Measurements from ENCODE around the gene FOXP1.

FOXP1 gene

GRCh38 chr3:71045917-71046282 is 537.6 kb downstream of the FOXP1 start:
- Histone ChIP-seq H3K27ac (ENCODE audit: insufficient read depth, low read depth, low read length, poor library complexity, severe bottlenecking) (no peak overlapping the region), H3K4me3 (ENCODE audit: insufficient read depth, low read depth, low read length) (no peak overlapping the region), H3K27me3 (ENCODE audit: control insufficient read depth, insufficient read depth, low read length, poor library complexity, severe bottlenecking) (no peaks in the 10 kb centered on the region), H3K4me1 (ENCODE audit: control insufficient read depth, insufficient read depth, low read length) (peaks cover 40% of the 10 kb centered on the region), H3K9me3 (ENCODE audit: control insufficient read depth, low read length) (no peaks in the 10 kb centered on the region), H3K36me3 (ENCODE audit: control insufficient read depth, insufficient read depth, low read length) (peaks cover 5% of the 10 kb centered on the region)
- WGBS, 2 experiments = 81 to 83% methylated on average over 1 of the region's 1 CpG

- WGBS, 2 experiments = 86 to 87% methylated on average over 4 to 5 of the region's 5 CpGs
- no peaks in the 10 kb centered on the region for H3K27me3 ChIP-seq (ENCODE audit: control insufficient read depth, insufficient read depth, low read length, poor library complexity, severe bottlenecking)
- H3K27ac ChIP-seq (ENCODE audit: insufficient read depth, low read depth, low read length, poor library complexity, severe bottlenecking) = no peak overlapping the region
- H3K4me3 ChIP-seq (ENCODE audit: insufficient read depth, low read depth, low read length) = no peak overlapping the region
- H3K4me1 ChIP-seq (ENCODE audit: control insufficient read depth, insufficient read depth, low read length) = peaks cover 34% of the 10 kb centered on the region
- H3K9me3 ChIP-seq (ENCODE audit: control insufficient read depth, low read length) = no peaks in the 10 kb centered on the region
- peaks cover 5% of the 10 kb centered on the region for H3K36me3 ChIP-seq (ENCODE audit: control insufficient read depth, insufficient read depth, low read length)
Observed at GRCh38 chr3:71045212-71045916, 538.2 kb downstream of the FOXP1 start.

- peaks cover 13% of the 10 kb centered on the region for H3K4me1 ChIP-seq (ENCODE audit: control insufficient read depth, insufficient read depth, low read length)
- H3K27ac ChIP-seq (ENCODE audit: insufficient read depth, low read depth, low read length, poor library complexity, severe bottlenecking) = no peak overlapping the region
- peaks cover 10% of the 10 kb centered on the region for H3K36me3 ChIP-seq (ENCODE audit: control insufficient read depth, insufficient read depth, low read length)
- no peak overlapping the region for H3K4me3 ChIP-seq (ENCODE audit: insufficient read depth, low read depth, low read length)
- no peaks in the 10 kb centered on the region for H3K9me3 ChIP-seq (ENCODE audit: control insufficient read depth, low read length)
- WGBS, 2 experiments = 83 to 92% methylated on average over 5 to 7 of the region's 9 CpGs
- no peaks in the 10 kb centered on the region for H3K27me3 ChIP-seq (ENCODE audit: control insufficient read depth, insufficient read depth, low read length, poor library complexity, severe bottlenecking)
Observed at GRCh38 chr3:71042759-71043158, 540.8 kb downstream of the FOXP1 start.

DNA sequence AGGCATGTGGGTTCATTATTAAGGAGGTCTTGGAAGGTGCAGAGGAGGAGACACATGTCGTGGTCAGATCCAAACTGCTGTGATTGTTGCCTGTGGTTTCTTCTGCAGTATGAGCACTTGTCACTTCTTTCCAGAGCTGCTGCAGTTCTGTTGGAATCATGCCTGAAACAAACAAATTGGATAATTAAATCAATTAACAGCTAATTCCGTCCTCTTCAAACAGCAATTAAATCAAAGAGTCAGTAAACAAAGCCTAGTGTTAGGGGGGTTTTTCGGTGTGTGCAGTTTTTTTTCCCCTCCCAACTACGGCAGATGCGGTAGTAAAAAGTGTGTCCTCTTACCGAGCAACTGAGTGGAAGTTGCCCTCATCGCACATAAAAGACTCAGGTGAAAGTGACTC is 542.2 kb downstream of the FOXP1 start:
- Histone ChIP-seq H3K36me3 (ENCODE audit: control insufficient read depth, insufficient read depth, low read length) (peaks cover 10% of the 10 kb centered on the region), H3K27ac (ENCODE audit: insufficient read depth, low read depth, low read length, poor library complexity, severe bottlenecking) (no peak overlapping the region), H3K9me3 (ENCODE audit: control insufficient read depth, low read length) (no peaks in the 10 kb centered on the region), H3K27me3 (ENCODE audit: control insufficient read depth, insufficient read depth, low read length, poor library complexity, severe bottlenecking) (no peaks in the 10 kb centered on the region), H3K4me3 (ENCODE audit: insufficient read depth, low read depth, low read length) (no peak overlapping the region), H3K4me1 (ENCODE audit: control insufficient read depth, insufficient read depth, low read length) (peaks cover under 1% of the 10 kb centered on the region)
- WGBS, 2 experiments = 91% methylated on average over 6 to 7 of the region's 7 CpGs

- no peaks in the 10 kb centered on the region for H3K27me3 ChIP-seq (ENCODE audit: control insufficient read depth, insufficient read depth, low read length, poor library complexity, severe bottlenecking)
- H3K4me3 ChIP-seq (ENCODE audit: insufficient read depth, low read depth, low read length) = no peak overlapping the region
- no peaks in the 10 kb centered on the region for H3K9me3 ChIP-seq (ENCODE audit: control insufficient read depth, low read length)
- WGBS, 2 experiments = 94 to 97% methylated on average over 6 of the region's 6 CpGs
- no peak overlapping the region for H3K27ac ChIP-seq (ENCODE audit: insufficient read depth, low read depth, low read length, poor library complexity, severe bottlenecking)
- peaks cover 5% of the 10 kb centered on the region for H3K36me3 ChIP-seq (ENCODE audit: control insufficient read depth, insufficient read depth, low read length)
- no peaks in the 10 kb centered on the region for H3K4me1 ChIP-seq (ENCODE audit: control insufficient read depth, insufficient read depth, low read length)
Observed at GRCh38 chr3:71039332-71039731, 544.2 kb downstream of the FOXP1 start.

GRCh38 chr3:71037775-71038174 is 545.8 kb downstream of the FOXP1 start:
- Histone ChIP-seq H3K27me3 (ENCODE audit: control insufficient read depth, insufficient read depth, low read length, poor library complexity, severe bottlenecking) (no peaks in the 10 kb centered on the region), H3K27ac (ENCODE audit: insufficient read depth, low read depth, low read length, poor library complexity, severe bottlenecking) (no peak overlapping the region), H3K4me1 (ENCODE audit: control insufficient read depth, insufficient read depth, low read length) (no peaks in the 10 kb centered on the region), H3K36me3 (ENCODE audit: control insufficient read depth, insufficient read depth, low read length) (peaks cover 5% of the 10 kb centered on the region), H3K9me3 (ENCODE audit: control insufficient read depth, low read length) (no peaks in the 10 kb centered on the region), H3K4me3 (ENCODE audit: insufficient read depth, low read depth, low read length) (no peak overlapping the region)
- WGBS, 2 experiments = 93 to 94% methylated on average over 6 to 7 of the region's 7 CpGs

DNA sequence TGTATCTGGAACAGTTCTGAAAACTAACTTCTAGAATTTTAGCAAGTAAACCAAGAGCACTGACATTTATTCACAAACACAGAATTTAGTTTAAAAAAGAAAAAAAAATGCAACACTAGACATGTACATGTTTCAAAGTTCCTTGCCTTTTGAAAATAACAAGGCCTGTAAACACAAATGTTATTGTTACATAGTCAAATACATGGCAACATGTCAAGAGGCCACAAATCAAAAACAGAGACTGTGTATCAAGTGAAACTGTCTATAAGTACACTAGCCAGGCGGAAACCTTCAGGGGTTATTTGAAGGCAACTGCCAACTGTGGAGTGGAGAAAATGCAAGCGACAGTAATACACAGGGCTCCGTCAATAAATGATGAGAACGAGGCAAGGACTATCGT is 547.6 kb downstream of the FOXP1 start:
- WGBS, 2 experiments = 95 to 97% methylated on average over 5 of the region's 5 CpGs
- Histone ChIP-seq H3K4me3 (ENCODE audit: insufficient read depth, low read depth, low read length) (no peak overlapping the region), H3K27ac (ENCODE audit: insufficient read depth, low read depth, low read length, poor library complexity, severe bottlenecking) (no peak overlapping the region), H3K36me3 (ENCODE audit: control insufficient read depth, insufficient read depth, low read length) (peaks cover 5% of the 10 kb centered on the region), H3K27me3 (ENCODE audit: control insufficient read depth, insufficient read depth, low read length, poor library complexity, severe bottlenecking) (no peaks in the 10 kb centered on the region), H3K9me3 (ENCODE audit: control insufficient read depth, low read length) (no peaks in the 10 kb centered on the region), H3K4me1 (ENCODE audit: control insufficient read depth, insufficient read depth, low read length) (no peaks in the 10 kb centered on the region)

- no peaks in the 10 kb centered on the region for H3K27me3 ChIP-seq (ENCODE audit: control insufficient read depth, insufficient read depth, low read length, poor library complexity, severe bottlenecking)
- peaks cover 5% of the 10 kb centered on the region for H3K36me3 ChIP-seq (ENCODE audit: control insufficient read depth, insufficient read depth, low read length)
- 94 to 97% methylated on average over 5 of the region's 5 CpGs for WGBS, 2 experiments
- no peak overlapping the region for H3K27ac ChIP-seq (ENCODE audit: insufficient read depth, low read depth, low read length, poor library complexity, severe bottlenecking)
- no peak overlapping the region for H3K4me3 ChIP-seq (ENCODE audit: insufficient read depth, low read depth, low read length)
- H3K4me1 ChIP-seq (ENCODE audit: control insufficient read depth, insufficient read depth, low read length) = no peaks in the 10 kb centered on the region
- H3K9me3 ChIP-seq (ENCODE audit: control insufficient read depth, low read length) = no peaks in the 10 kb centered on the region
Observed at GRCh38 chr3:71035314-71035713, 548.2 kb downstream of the FOXP1 start.

DNA sequence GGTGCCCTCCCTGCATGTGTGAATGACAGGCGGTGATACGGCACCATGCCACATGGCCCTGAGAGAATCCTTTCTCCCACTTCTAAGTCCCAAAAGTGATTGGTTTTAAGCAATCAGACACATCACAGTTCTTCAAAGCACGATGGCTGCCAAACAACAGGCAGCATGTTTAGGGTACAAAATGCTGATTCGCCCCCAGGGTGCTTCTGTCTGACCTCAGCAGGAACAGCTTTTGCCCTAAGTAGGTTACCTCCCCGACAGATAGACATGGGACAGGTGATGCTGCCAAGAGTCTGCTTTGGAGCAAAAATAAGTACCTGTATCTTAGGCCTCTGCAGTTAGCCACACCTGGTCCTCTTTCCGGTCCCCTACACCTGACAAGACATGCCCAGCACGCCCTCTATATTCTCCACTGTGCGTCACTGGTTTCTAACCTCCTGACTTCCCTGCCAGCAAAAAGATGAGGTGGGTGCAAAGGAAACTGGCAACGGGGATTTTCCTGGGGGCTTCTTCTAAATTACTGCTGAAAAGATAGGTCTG is 549.8 kb downstream of the FOXP1 start:
- no peaks in the 10 kb centered on the region for H3K27me3 ChIP-seq (ENCODE audit: control insufficient read depth, insufficient read depth, low read length, poor library complexity, severe bottlenecking)
- H3K4me3 ChIP-seq (ENCODE audit: insufficient read depth, low read depth, low read length) = no peak overlapping the region
- H3K9me3 ChIP-seq (ENCODE audit: control insufficient read depth, low read length) = no peaks in the 10 kb centered on the region
- H3K4me1 ChIP-seq (ENCODE audit: control insufficient read depth, insufficient read depth, low read length) = no peaks in the 10 kb centered on the region
- no peak overlapping the region for H3K27ac ChIP-seq (ENCODE audit: insufficient read depth, low read depth, low read length, poor library complexity, severe bottlenecking)
- 79 to 82% methylated on average over 9 of the region's 9 CpGs for WGBS, 2 experiments
- peaks cover 5% of the 10 kb centered on the region for H3K36me3 ChIP-seq (ENCODE audit: control insufficient read depth, insufficient read depth, low read length)

- 95 to 96% methylated on average over 11 to 13 of the region's 13 CpGs for WGBS, 2 experiments
- Histone ChIP-seq H3K36me3 (ENCODE audit: control insufficient read depth, insufficient read depth, low read length) (no peaks in the 10 kb centered on the region), H3K4me3 (ENCODE audit: insufficient read depth, low read depth, low read length) (no peak overlapping the region), H3K9me3 (ENCODE audit: control insufficient read depth, low read length) (no peaks in the 10 kb centered on the region), H3K27ac (ENCODE audit: insufficient read depth, low read depth, low read length, poor library complexity, severe bottlenecking) (no peak overlapping the region), H3K4me1 (ENCODE audit: control insufficient read depth, insufficient read depth, low read length) (no peaks in the 10 kb centered on the region), H3K27me3 (ENCODE audit: control insufficient read depth, insufficient read depth, low read length, poor library complexity, severe bottlenecking) (no peaks in the 10 kb centered on the region)
Observed at GRCh38 chr3:71031914-71032521, 551.5 kb downstream of the FOXP1 start.

Measured in ectodermal cell (in vitro differentiated cells).